Ishikawa (cell line): ENCODE measurements around the gene CRELD1.

Experiments
- CEBPB ChIP-seq: IDR thresholded peaks from 2 replicates; pipeline ENCODE4 v1.6.1; 2012
- EP300 ChIP-seq: IDR thresholded peaks from 2 replicates; pipeline ENCODE4 v1.6.1; 2012; ENCODE audit warnings: borderline replicate concordance
- MAX ChIP-seq: IDR thresholded peaks from 2 replicates; pipeline ENCODE4 v1.6.1; 2012
- NFIC ChIP-seq: IDR thresholded peaks from 2 replicates; pipeline ENCODE4 v1.6.1; 2012
- RAD21 ChIP-seq: IDR thresholded peaks from 2 replicates; pipeline ENCODE4 v1.6.1; 2012; ENCODE audit warnings: low read depth
- TEAD4 ChIP-seq: IDR thresholded peaks from 2 replicates; pipeline ENCODE4 v1.6.1; 2012
- USF1 ChIP-seq: IDR thresholded peaks from 2 replicates; pipeline ENCODE4 v1.6.1; 2012
- ZBTB7A ChIP-seq: IDR thresholded peaks from 2 replicates; pipeline ENCODE4 v1.6.1; 2012; ENCODE audit warnings: low read depth

GRCh38 chr3:9893739-9894138 lies 39.9 kb upstream of the CRELD1 start:
- TF ChIP-seq MAX (no peak), CEBPB (no peak), TEAD4 (no peak), ZBTB7A (no peak), EP300 (no peak), RAD21 (no peak), NFIC (no peak), USF1 (no peak)
